ENCODE results near the gene PPP1R1A. TPM values are rescaled to one million over a fixed set of nuclear protein-coding genes. Genes with fewer than 3 reads are reported as not detected.

PPP1R1A gene
- total RNA-seq, 1 experiment from 2014 or later: 6.6 TPM

- no peak for DNase-seq (ENCODE audit: low read depth)
- in situ Hi-C loops (cut with HindIII; ENCODE audit: low pct_unique_long_range_greater_than_20kb, low sequenced_read_pairs): no loop called here
These were observed 4.7 kb downstream of the PPP1R1A start for GRCh38 chr12:54583726-54584125.

GRCh38 chr12:54581412-54581811, 7.0 kb downstream of the PPP1R1A start:
- no peak for DNase-seq (ENCODE audit: low read depth)
- in situ Hi-C loops (cut with HindIII; ENCODE audit: low pct_unique_long_range_greater_than_20kb, low sequenced_read_pairs): no loop called here

GRCh38 chr12:54579696-54580333, 8.6 kb downstream of the PPP1R1A start:
- in situ Hi-C loops (cut with HindIII; ENCODE audit: low pct_unique_long_range_greater_than_20kb, low sequenced_read_pairs): no loop called here
- peak; percentile 77 for DNase-seq (ENCODE audit: low read depth)

- in situ Hi-C loops (cut with HindIII; ENCODE audit: low pct_unique_long_range_greater_than_20kb, low sequenced_read_pairs): no loop called here
- no peak for DNase-seq (ENCODE audit: low read depth)
These were observed 9.2 kb downstream of the PPP1R1A start for GRCh38 chr12:54579258-54579657.

GRCh38 chr12:54578778-54579177, 9.7 kb downstream of the PPP1R1A start:
- in situ Hi-C loops (cut with HindIII; ENCODE audit: low pct_unique_long_range_greater_than_20kb, low sequenced_read_pairs): no loop called here
- no peak for DNase-seq (ENCODE audit: low read depth)

- in situ Hi-C loops (cut with HindIII; ENCODE audit: low pct_unique_long_range_greater_than_20kb, low sequenced_read_pairs): no loop called here
- DNase-seq (ENCODE audit: low read depth): no peak
These were observed 15.6 kb downstream of the PPP1R1A start for GRCh38 chr12:54572881-54573280.

GRCh38 chr12:54571193-54572188, 17.0 kb downstream of the PPP1R1A start:
- in situ Hi-C loops (cut with HindIII; ENCODE audit: low pct_unique_long_range_greater_than_20kb, low sequenced_read_pairs): no loop called here
- DNase-seq (ENCODE audit: low read depth): no peak

GRCh38 chr12:54569995-54570528, 18.4 kb downstream of the PPP1R1A start:
- in situ Hi-C loops (cut with HindIII; ENCODE audit: low pct_unique_long_range_greater_than_20kb, low sequenced_read_pairs): no loop called here
- no peak for DNase-seq (ENCODE audit: low read depth)

GRCh38 chr12:54569072-54569471, 19.4 kb downstream of the PPP1R1A start:
- in situ Hi-C loops (cut with HindIII; ENCODE audit: low pct_unique_long_range_greater_than_20kb, low sequenced_read_pairs): no loop called here
- DNase-seq (ENCODE audit: low read depth): no peak

GRCh38 chr12:54566792-54567191, 21.7 kb downstream of the PPP1R1A start:
- in situ Hi-C loops (cut with HindIII; ENCODE audit: low pct_unique_long_range_greater_than_20kb, low sequenced_read_pairs): no loop called here
- DNase-seq (ENCODE audit: low read depth): no peak

- peak; percentile 58 for DNase-seq (ENCODE audit: low read depth)
- in situ Hi-C loops (cut with HindIII; ENCODE audit: low pct_unique_long_range_greater_than_20kb, low sequenced_read_pairs): no loop called here
These were observed 22.4 kb downstream of the PPP1R1A start for GRCh38 chr12:54565986-54566544.

GRCh38 chr12:54565310-54565985, 23.0 kb downstream of the PPP1R1A start:
- in situ Hi-C loops (cut with HindIII; ENCODE audit: low pct_unique_long_range_greater_than_20kb, low sequenced_read_pairs): no loop called here
- no peak for DNase-seq (ENCODE audit: low read depth)

- in situ Hi-C loops (cut with HindIII; ENCODE audit: low pct_unique_long_range_greater_than_20kb, low sequenced_read_pairs): no loop called here
- DNase-seq (ENCODE audit: low read depth): no peak
These were observed 23.7 kb downstream of the PPP1R1A start for GRCh38 chr12:54564768-54565167.

GRCh38 chr12:54563787-54564186, 24.7 kb downstream of the PPP1R1A start:
- in situ Hi-C loops (cut with HindIII; ENCODE audit: low pct_unique_long_range_greater_than_20kb, low sequenced_read_pairs): no loop called here
- DNase-seq (ENCODE audit: low read depth): no peak

- DNase-seq (ENCODE audit: low read depth): peak; percentile 84
These were observed 25.6 kb downstream of the PPP1R1A start for GRCh38 chr12:54562750-54563356.

GRCh38 chr12:54561164-54561563, 27.3 kb downstream of the PPP1R1A start:
- DNase-seq (ENCODE audit: low read depth): no peak
- in situ Hi-C loops (cut with HindIII; ENCODE audit: low pct_unique_long_range_greater_than_20kb, low sequenced_read_pairs): no loop called here

More at GRCh38 chr12:54562750-54563356, 25.6 kb downstream of the PPP1R1A start:
- in situ Hi-C loops (cut with HindIII; ENCODE audit: low pct_unique_long_range_greater_than_20kb, low sequenced_read_pairs): no loop called here

GRCh38 chr12:54560374-54560858, 28.0 kb downstream of the PPP1R1A start:
- peak; percentile 69 for DNase-seq (ENCODE audit: low read depth)
- in situ Hi-C loops (cut with HindIII; ENCODE audit: low pct_unique_long_range_greater_than_20kb, low sequenced_read_pairs): no loop called here

- in situ Hi-C loops (cut with HindIII; ENCODE audit: low pct_unique_long_range_greater_than_20kb, low sequenced_read_pairs): no loop called here
- DNase-seq (ENCODE audit: low read depth): no peak
These were observed 29.7 kb downstream of the PPP1R1A start for GRCh38 chr12:54558759-54559158.
